A549 (cell line): ENCODE measurements around the gene PFN2.

Experiments used
- EP300 ChIP-seq, 2 experiments: fragments of >200 bp; sonication (Bioruptor Twin); formaldehyde crosslinking; IDR thresholded peaks; 2 replicates in 1 of 2; 3 replicates in 1 of 2; pipeline ENCODE4 v1.6.1; 2016 to 2017
- HOXA7 ChIP-seq: fragments of 250-450 bp; sonication (Bioruptor Pico); IDR thresholded peaks from 2 replicates; pipeline ENCODE4 v1.5.0; 2020; ENCODE audit warnings: mild to moderate bottlenecking, moderate library complexity
- MAZ ChIP-seq: fragments of 150-350 bp; IDR thresholded peaks from 2 replicates; pipeline ENCODE4 v1.6.1; 2014; ENCODE audit warnings: antibody characterized with exemption, low read depth, low read length, borderline replicate concordance
- MYC ChIP-seq: IDR thresholded peaks from 2 replicates; pipeline ENCODE4 v1.6.1; 2012; ENCODE audit warnings: mild to moderate bottlenecking, inconsistent platforms, low read length, improper control_type of control experiment, borderline replicate concordance
- NR3C1 ChIP-seq: fragments of >200 bp; sonication (Bioruptor Twin); formaldehyde crosslinking; IDR thresholded peaks from 3 replicates; pipeline ENCODE4 v1.6.1; 2017
- POLR2A ChIP-seq: IDR thresholded peaks from 2 replicates; pipeline ENCODE4 v1.6.1; 2012; ENCODE audit warnings: mild to moderate bottlenecking, low read length
- SMC3 ChIP-seq: fragments of >200 bp; sonication (Bioruptor Twin); formaldehyde crosslinking; IDR thresholded peaks from 3 replicates; pipeline ENCODE4 v1.6.1; 2018; ENCODE audit warnings: inconsistent platforms
- TF ChIP-seq, protein P1 (sequence below): fragments of 200-600 bp; sonication (generic); IDR thresholded peaks from 2 replicates; pipeline ENCODE4 v1.6.1; 2016; ENCODE audit warnings: antibody characterized with exemption, mild to moderate bottlenecking, moderate library complexity
- TF ChIP-seq, protein P2 (sequence below): fragments of >200 bp; sonication (Bioruptor Twin); formaldehyde crosslinking; IDR thresholded peaks from 3 replicates; pipeline ENCODE4 v1.5.1; 2016
- TF ChIP-seq, protein P3 (sequence below): IDR thresholded peaks from 2 replicates; pipeline ENCODE4 v1.6.1; 2012

DNA sequence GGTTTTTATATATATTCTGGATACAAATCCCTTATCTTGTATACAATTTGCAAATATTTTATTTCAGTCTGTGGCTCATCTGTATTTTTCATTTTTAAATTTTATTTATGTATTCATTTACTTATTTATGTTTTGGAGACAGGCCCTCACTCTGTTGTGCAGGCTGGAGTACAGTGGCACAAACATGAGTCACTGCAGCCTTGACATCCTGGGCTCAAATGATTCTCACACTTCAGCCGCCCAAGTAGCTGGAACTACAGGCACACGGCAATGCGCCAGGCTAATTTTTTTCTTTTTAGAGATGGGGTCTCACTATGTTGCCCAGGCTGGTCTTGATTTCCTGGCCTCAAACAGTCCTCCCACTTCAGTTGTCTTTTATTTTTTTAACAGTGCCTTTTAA lies 50.6 kb downstream of the PFN2 start:
- TF ChIP-seq, protein P1, sequence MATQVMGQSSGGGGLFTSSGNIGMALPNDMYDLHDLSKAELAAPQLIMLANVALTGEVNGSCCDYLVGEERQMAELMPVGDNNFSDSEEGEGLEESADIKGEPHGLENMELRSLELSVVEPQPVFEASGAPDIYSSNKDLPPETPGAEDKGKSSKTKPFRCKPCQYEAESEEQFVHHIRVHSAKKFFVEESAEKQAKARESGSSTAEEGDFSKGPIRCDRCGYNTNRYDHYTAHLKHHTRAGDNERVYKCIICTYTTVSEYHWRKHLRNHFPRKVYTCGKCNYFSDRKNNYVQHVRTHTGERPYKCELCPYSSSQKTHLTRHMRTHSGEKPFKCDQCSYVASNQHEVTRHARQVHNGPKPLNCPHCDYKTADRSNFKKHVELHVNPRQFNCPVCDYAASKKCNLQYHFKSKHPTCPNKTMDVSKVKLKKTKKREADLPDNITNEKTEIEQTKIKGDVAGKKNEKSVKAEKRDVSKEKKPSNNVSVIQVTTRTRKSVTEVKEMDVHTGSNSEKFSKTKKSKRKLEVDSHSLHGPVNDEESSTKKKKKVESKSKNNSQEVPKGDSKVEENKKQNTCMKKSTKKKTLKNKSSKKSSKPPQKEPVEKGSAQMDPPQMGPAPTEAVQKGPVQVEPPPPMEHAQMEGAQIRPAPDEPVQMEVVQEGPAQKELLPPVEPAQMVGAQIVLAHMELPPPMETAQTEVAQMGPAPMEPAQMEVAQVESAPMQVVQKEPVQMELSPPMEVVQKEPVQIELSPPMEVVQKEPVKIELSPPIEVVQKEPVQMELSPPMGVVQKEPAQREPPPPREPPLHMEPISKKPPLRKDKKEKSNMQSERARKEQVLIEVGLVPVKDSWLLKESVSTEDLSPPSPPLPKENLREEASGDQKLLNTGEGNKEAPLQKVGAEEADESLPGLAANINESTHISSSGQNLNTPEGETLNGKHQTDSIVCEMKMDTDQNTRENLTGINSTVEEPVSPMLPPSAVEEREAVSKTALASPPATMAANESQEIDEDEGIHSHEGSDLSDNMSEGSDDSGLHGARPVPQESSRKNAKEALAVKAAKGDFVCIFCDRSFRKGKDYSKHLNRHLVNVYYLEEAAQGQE: no peak
- TF ChIP-seq POLR2A (no peak), MAZ (no peak), NR3C1 (no peak), MYC (no peak), SMC3 (no peak), EP300 (IDR thresholded peaks at IDR 0.05) (no peak), HOXA7 (CRISPR knock-in tag) (no peak)
- TF ChIP-seq, protein P2, sequence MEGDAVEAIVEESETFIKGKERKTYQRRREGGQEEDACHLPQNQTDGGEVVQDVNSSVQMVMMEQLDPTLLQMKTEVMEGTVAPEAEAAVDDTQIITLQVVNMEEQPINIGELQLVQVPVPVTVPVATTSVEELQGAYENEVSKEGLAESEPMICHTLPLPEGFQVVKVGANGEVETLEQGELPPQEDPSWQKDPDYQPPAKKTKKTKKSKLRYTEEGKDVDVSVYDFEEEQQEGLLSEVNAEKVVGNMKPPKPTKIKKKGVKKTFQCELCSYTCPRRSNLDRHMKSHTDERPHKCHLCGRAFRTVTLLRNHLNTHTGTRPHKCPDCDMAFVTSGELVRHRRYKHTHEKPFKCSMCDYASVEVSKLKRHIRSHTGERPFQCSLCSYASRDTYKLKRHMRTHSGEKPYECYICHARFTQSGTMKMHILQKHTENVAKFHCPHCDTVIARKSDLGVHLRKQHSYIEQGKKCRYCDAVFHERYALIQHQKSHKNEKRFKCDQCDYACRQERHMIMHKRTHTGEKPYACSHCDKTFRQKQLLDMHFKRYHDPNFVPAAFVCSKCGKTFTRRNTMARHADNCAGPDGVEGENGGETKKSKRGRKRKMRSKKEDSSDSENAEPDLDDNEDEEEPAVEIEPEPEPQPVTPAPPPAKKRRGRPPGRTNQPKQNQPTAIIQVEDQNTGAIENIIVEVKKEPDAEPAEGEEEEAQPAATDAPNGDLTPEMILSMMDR: no peak
- TF ChIP-seq, protein P3, sequence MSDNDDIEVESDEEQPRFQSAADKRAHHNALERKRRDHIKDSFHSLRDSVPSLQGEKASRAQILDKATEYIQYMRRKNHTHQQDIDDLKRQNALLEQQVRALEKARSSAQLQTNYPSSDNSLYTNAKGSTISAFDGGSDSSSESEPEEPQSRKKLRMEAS: no peak
